GM19043 (cell line): ENCODE data around the gene LRRC56.

ENCODE experiments used
- ATAC-seq: cut with Tn5 transposase; IDR thresholded peaks from one replicate; pipeline ENCODE4 v1.9.1; 2021; ENCODE audit warnings: low read depth; ENCODE audit not compliant: unreplicated experiment

The LRRC56 gene, protein sequence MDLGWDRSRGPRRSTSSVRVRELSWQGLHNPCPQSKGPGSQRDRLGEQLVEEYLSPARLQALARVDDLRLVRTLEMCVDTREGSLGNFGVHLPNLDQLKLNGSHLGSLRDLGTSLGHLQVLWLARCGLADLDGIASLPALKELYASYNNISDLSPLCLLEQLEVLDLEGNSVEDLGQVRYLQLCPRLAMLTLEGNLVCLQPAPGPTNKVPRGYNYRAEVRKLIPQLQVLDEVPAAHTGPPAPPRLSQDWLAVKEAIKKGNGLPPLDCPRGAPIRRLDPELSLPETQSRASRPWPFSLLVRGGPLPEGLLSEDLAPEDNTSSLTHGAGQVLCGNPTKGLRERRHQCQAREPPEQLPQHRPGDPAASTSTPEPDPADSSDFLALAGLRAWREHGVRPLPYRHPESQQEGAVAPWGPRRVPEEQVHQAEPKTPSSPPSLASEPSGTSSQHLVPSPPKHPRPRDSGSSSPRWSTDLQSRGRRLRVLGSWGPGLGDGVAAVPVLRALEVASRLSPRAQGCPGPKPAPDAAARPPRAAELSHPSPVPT

DNA sequence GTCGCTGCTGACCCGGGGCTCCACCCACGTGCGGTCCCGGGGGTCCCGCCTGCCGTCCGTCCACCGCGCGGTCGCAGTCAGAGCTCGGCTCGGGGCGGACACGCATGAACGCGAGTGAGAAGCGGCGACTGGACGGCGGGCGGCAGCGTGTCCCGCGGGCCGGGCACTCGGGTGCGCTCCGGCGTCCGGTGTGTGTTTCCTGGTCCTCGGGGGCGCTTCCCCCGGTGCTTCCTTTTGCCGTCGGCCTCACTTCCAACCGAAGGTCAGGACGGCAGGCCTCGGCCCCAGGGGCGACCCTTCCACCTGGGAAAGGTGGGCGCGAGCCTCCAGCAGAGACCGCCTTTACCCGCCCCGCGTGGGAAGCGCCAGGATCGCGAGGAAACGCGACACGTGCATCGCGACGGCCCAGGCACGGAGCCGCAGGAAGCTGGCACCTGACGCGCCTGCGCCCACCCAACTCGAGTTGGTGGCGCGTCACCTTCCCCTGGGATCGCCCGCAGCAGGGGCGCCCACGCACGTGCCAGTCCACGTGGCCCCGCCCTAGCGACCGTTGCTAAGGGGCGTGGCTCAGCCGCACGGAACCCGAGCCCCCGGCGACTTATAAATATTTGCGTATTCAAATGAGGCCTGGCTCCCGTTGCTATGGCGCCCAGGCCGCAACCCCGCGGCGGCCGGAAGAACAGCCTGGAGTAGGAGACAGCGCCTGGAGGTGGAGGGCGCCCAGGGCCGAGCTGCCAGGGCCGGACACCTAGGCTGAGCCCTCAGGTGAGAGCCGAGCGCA is at the start of gene LRRC56:
LRRC56 (plus strand) TSS at position 687 of the 781 bp plus-strand sequence. CDS start 3,158 bp downstream, outside the sequence.
- ATAC-seq = peak; percentile 59

DNA sequence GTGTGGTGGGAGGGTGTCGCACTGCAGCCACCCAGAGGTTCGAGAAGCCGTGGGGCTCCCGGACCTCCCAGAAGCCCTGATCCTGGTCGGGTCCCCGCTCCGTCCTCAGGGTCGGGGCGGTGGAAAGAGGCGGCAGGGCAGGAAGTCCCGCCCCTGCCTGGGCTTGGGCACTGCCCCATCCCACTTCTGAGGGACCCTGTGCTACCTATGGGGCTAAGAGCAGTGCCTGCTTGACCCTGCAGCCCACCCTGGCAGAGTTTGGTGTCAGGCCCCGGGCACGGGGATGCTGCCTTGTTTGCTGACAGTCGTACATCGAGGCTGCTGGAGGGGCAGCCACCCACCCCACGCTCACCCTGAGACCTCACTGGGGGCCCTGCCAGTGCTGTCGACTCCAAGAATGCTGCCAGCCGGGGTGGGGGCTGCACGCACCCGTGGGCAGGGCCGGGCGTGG is 49.7 kb upstream of the LRRC56 start:
- no peak for ATAC-seq

DNA sequence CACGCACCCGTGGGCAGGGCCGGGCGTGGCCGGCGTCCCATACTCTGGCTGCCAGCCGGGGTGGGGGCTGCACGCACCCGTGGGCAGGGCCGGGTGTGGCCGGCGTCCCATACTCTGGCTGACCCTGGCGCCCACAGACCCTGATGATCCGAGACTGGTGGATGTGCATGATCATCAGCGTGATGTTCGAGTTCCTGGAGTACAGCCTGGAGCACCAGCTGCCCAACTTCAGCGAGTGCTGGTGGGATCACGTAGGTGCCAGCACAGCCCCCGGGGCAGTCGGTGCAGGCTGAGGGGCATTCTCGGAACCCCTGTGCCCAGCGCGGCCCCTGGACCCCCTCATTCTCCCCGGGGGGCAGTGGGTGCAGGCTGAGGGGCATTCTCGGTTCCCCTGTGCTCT is 49.3 kb upstream of the LRRC56 start:
- ATAC-seq = no peak

DNA sequence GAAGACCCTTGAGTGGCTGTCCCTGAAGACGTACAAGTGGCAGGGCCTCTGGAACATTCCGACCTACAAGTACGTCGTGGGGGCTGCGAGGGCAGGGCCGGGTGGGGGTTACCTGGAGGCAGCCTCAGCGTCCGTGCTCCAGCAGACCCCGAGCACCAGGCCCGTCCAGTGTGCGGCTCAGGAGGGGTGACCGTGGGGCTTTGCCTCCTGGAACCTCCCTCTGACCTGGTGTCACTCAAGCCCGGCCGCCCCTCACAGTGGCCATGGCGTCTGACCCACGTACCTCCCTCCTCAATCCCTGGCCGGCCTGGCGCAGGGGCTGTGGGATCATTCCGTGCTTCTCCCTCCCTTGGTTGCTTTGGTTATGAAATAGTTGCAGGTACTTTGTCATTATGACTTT is 48.7 kb upstream of the LRRC56 start:
- no peak for ATAC-seq

DNA sequence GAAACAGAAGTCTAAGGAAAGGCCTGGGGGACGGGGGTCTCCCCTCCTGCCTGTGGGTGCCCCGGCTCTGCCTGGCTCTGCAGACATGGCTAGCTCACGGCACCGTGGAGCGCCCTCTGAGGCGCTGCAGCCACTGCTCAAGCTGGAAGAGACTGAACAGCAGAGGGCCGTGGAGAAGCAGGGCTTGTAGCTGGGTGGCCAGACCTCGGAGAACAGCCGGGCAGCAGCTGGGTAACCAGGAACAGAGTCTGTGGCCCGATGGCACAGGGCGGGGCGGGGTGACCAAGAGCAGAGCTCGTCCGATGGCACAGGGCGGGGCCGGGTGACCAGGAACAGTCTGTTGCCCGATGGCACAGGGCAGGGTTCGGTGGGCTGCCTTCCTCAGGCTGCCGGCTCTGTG is 48.3 kb upstream of the LRRC56 start:
- ATAC-seq = no peak

DNA sequence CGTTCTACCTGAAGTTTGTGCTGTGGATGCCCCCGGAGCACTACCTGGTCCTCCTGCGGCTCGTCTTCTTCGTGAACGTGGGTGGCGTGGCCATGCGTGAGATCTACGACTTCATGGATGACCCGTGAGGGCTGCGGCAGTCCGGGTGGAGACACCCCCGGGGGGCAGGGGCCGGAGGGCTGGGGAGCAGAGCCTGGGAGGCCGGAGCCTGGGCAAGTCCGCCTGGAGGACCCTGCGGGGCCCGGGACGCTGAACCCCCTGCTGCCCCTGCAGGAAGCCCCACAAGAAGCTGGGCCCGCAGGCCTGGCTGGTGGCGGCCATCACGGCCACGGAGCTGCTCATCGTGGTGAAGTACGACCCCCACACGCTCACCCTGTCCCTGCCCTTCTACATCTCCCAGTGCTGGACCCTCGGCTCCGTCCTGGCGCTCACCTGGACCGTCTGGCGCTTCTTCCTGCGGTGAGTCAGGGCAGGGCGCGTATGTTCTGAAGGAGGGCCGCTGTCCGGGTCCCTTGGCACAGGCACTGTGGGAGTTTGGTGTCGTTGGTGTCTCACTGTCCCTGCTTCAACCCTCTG is 47.6 kb upstream of the LRRC56 start:
- no peak for ATAC-seq

DNA sequence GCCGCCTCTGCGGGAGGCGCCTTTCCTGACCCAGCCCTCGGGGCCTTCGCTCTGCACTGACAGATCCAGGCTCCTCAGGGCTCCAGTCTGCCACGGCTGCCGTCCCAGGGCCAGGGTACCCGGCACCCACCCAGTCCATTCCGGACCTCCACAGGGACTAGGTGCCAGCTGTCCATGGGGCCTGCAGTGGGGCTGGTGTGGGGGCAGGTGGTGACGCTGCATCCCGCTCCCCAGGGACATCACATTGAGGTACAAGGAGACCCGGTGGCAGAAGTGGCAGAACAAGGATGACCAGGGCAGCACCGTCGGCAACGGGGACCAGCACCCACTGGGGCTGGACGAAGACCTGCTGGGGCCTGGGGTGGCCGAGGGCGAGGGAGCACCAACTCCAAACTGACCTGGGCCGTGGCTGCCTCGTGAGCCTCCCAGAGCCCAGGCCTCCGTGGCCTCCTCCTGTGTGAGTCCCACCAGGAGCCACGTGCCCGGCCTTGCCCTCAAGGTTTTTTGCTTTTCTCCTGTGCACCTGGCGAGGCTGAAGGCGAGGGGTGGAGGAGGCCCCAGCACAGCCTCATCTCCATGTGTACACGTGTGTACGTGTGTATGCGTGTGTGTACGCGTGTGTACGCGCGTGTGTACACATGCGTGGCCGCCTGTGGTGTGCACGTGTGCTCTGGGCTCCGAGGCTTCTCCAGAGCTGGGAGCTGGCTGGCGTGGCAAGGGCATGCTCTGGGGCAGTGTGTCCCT is 47.0 kb upstream of the LRRC56 start:
- ATAC-seq = no peak

DNA sequence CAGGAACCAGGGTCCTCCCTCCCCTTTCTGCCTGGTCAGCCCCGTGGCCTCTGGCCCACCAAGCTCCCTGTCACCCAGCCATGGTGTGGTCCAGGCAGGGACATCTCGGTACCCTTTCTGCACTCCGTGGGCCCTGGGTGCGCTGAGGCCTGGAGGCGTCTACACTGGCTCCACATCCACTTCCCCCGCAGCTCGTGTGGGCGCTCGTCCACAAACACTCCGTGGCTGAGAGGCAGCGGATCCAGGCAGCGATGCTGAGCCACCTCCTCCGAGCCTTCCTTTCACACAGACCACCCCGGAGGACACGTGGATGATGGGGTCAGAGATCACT is 46.4 kb upstream of the LRRC56 start:
- ATAC-seq = no peak

DNA sequence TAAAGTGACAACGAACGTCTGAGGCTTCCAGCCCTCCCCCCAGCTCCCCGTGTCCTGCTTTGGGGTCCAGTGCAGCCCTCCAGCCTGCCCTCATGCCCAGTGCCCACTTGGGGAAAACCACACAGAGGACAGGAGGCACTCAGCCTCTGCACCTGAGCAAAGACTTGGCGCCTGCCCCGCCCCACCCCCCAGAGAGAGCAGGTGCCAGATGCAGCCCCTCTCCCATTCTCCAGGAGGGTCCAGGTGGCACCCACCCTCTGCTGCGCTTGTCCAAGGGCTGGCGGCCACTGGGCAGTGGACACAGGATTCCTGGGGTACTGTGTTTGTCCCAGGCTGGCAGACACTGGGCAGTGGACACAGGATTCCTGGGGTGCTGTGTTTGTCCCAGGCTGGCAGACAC is 46.0 kb upstream of the LRRC56 start:
- no peak for ATAC-seq

DNA sequence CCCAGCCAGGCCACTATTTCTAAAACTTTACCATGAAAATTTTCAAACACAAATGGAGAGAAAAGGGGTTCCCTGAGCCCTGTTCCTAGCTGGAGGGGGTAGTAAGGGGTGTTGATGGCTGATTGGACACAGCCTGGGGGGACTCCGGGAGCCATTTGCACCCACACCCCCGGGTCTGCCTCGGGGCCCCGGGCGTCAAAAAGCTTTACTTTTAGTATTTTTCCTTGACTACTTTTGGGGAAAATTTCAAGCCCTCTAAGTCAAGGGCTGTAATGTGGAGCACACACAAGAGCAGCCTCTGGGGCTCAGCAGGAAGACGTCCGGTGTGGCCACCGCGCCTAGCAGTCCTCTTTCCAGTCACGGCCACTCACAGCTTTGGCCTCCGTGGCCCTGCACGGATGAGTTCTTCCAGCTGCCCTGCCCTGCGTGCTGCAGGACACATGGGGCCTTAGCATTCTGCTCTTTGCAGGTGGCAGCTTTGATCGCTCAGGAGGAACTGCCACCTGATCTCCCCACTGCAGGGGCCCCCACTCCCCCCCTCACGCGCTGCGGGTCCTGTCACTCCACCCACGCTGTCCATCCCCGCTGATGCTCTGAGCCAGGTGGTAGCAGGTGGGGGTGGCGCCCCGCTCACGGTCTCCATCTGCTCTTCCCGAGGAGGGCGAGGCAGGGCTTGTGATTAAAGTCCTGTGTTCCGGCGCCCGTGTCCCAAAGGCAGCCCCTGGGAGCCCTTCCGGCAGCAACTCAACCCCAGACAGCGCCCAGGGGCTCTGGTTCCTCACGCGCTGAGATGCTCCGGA is 44.7 kb upstream of the LRRC56 start:
- ATAC-seq = no peak

DNA sequence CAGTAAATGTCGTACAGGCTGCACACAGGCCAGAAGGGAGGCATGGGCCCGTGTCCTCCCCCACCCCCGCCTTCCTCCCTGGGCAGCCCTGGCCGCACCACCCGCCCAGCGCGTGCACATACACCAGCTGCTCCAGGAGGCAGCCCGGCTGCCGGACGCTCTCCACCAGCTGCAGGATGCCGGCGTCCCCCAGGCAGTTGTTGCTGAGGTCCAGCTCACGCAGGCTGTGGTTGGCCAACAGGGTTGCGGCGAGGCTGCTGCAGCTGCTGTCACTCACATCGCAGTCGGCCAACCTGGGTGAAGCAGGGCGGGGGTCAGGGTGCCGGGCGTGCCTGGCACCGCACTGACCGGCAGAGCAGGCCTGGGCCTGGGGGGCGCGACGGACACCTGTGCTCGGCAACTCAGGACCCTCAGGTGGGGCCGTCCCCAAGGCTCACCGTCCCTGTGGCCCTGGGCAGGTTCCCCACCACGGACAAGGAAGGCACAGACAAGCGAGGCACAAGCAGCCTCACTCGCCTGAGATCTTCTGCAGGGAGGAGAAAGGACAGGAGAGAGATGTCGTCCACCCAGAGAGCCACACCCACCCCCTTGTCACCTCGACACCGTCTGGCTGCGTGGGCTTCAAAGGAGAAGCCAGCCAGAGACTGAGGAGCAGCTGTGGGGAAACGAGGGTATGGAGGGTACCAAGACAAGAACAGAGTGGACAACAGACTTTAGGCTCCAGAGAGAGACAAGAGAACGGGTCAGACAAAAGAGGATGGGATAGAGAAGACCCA is 42.4 kb upstream of the LRRC56 start:
- ATAC-seq = no peak

DNA sequence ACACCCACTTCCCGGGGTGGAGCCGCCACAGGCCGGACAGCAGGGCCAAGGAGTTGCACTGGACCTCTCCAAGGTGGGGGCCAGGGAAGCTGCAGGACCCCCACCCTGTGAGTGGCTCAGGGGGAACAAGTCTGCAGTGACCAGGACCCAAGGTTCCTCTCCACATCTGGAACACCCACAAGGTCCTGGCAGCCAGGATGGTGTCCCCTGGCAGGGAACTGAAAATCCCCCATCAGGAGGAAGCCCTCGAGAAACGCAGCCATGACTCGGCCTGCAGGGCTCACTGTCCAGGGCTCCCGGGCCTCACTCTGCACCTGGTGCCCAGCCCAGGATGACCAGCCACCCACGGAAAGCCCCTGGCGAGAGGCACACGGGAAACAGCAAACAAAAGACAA is 41.8 kb upstream of the LRRC56 start:
- ATAC-seq = no peak

DNA sequence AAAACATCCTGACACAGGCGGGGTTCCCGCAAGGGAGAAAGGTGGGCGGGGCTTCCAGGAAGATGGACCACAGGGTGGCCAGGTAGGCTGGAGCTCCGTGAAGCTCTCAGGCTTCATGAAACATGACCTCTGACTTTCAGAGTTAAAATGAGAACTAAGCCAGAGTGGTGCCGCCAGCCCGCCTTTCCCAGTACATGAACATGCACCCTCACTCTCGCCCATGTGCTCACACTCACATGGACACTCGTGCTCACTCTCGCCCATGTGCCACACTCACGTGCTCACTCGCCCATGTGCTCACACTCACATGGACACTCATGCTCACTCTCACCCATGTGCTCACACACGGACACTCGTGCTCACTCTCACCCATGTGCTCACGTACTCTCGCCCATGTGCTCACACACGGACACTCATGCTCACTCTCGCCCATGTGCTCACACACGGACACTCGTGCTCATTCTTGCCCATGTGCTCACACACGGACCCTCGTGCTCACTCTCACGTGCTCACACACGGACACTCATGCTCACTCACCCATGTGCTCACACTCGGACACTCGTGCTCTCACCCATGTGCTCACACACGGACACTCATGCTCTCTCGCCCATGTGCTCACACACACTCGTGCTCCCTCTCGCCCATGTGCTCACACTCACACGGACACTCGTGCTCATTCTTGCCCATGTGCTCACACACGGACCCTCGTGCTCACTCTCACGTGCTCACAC is 40.3 kb upstream of the LRRC56 start:
- no peak for ATAC-seq

DNA sequence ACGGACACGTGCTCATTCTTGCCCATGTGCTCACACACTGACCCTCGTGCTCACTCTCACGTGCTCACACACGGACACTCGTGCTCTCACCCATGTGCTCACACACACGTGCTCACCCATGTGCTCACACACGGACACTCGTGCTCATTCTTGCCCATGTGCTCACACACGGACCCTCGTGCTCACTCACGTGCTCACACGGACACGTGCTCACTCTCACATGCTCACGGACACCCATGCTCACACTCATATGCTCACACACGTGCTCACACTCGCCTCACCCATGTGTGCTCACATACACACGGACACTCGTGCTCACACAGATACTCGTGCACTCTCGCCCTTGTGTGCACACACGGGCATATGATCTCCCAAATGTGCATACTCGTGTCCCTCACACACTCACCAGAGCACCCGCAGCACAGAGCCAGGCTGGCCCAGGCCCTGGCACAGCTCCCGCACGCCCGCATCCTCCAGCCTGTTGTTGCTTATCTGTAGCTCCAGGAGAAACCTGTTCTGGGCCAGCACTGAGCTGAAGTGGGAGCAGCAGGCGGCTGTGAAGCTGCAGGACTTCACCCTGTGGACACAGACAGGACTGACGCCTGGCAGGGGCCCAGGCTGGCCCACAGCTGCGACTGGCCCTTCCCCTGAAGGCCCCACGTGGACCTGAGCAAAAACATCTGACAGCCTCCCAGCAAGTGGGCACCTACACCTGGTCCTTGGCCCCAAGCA is 39.6 kb upstream of the LRRC56 start:
- ATAC-seq = no peak

DNA sequence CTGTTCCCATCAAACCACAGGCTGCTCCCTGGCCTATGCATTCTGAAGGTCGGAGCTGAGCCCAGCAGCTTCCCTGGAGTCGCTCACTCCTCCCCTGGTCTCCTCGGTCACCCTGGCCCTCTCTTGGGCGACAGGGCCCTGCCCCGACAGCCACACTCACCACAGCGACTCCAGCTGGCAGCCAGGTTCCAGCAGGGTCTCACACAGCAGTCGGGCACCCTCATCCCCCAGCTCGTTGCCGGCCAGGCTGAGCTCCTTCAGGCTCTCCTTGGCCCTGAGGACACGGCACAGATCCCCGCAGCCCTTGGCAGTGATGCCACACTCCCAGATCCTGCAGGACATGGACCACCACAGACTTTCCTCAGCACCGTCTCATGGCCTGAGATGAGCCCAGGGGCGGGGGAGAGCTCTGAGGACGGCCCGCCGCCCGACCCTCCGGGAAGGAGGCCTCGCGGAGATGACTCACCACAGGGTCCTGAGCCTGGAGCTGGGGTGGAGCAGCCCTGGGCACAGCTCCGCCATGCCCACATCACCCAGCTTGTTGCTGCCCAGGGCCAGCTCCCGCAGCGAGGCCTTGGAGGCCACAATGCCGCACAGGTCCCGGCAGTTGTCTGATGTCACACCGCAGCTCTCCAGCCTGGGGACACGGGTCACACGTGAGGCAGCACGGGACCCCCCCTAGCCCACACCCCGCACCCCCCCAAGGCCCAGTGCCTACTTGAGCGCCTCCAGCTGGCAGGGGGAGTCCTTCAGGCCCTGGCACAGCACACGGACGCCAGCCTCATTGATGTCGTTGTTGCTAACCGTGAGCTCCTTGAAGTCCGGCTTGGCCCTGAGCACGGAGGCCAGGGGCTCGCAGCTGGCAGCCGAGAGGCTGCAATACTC is 38.8 kb upstream of the LRRC56 start:
- no peak for ATAC-seq

DNA sequence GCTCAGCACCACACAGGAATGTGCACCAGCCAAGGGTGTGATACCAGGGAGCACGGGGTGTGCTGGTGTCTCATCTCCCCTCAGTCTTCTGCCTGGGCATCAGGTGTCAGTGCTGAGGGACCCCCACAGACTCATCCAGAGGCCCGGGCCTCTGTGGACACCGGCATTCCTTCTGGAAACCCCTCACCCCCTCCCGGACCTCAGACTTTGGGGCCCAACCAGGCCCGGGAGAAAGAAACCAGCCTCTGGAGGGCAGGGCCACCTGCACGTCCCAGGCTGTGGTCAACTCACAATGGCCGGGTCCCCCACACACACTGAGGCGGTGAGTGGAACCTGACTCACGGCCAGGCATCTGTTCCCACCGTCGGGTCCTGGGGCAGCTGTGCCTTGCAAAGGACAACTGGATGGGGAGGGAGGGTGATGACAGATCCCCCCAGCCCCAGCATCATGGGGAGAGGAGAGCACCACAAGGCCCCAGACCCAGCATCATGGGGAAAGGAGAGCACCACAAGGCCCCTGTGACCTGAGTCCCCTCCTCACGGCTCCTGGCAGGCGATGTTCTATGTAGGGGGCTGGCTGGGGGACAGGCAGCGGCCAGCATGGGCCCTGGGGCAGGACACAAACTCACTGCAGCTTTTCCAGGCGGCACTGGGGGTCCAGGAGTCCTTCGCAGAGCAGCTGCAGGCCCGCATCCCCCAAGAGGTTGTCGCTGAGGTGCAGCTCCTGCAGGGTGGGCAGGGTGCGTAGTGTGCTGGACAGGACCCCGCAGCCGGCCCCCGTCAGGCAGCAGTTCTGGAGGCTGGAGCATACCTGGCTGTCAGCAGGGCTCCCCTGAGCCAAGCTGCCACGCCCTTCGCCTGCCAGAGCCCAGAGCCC is 37.9 kb upstream of the LRRC56 start:
- no peak for ATAC-seq
